NOMO-1 treated with dmso at 0.1 percent for 144 hours (cell line): ENCODE results near the gene APOM.

Experiments
- DNase-seq: peaks from one replicate; lab custom pipeline; 2025; ENCODE audit not compliant: unreplicated experiment; lab: John Stamatoyannopoulos, UW

The APOM gene

DNA sequence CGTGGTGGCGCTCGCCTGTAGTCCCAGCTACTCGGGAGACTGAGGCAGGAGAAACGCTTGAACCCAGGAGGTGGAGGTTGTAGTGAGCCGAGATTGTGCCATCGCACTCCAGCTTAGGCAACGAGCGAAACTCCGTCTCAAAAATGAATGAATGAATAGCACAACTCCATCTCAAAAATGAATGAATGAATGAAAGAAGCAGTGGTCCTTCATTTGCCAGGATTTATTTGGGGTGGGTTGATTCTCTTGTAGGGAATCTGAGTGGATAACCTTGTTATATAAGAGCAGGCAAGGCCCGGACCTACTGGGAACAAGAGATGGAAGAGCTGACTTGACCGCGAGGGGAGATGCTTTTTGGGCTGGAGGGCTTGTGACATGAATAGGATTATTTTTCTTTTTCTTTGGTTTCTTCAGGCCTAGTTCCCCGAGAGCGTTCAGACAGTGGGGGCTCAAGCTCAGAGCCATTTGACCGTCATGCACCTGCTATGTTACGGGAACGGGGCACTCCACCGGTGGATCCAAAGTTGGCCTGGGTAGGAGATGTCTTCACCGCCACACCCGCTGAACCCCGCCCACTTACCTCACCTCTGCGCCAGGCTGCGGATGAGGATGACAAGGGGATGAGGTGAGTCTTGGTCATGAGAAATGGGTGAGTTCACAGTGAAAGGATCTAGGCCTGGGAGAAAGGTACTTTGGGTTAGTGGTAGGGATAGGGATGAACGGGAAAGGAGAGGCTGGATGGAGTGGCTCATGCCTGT lies 25.3 kb upstream of the APOM start:
- no peak for DNase-seq

GRCh38 chr6:31631209-31631608 lies 24.5 kb upstream of the APOM start:
- DNase-seq, result no peak

DNA sequence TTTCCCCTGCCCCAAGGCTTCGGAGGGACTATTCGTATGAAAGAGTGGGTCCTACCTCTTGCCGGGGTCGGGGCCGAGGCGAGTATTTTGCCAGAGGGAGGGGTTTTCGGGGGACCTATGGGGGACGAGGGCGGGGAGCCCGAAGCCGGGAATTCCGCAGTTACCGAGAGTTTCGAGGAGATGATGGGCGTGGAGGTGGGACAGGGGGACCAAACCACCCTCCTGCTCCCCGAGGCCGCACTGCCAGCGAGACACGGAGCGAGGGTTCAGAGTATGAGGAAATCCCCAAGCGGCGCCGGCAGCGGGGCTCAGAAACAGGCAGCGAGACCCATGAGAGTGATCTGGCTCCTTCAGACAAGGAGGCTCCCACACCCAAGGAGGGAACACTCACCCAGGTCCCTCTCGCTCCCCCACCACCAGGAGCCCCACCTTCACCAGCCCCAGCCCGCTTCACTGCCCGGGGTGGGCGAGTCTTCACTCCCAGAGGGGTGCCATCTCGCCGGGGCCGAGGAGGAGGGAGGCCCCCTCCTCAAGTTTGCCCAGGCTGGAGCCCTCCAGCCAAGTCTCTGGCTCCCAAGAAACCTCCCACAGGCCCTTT lies 23.9 kb upstream of the APOM start:
- no peak for DNase-seq

- no peak for DNase-seq
These were observed 23.3 kb upstream of the APOM start for GRCh38 chr6:31632279-31632946.

- no peak for DNase-seq
These were observed 22.2 kb upstream of the APOM start for GRCh38 chr6:31633447-31633846.

GRCh38 chr6:31634131-31634530 lies 21.6 kb upstream of the APOM start:
- DNase-seq, result no peak

GRCh38 chr6:31634969-31635575 lies 20.6 kb upstream of the APOM start:
- DNase-seq, result no peak

DNA sequence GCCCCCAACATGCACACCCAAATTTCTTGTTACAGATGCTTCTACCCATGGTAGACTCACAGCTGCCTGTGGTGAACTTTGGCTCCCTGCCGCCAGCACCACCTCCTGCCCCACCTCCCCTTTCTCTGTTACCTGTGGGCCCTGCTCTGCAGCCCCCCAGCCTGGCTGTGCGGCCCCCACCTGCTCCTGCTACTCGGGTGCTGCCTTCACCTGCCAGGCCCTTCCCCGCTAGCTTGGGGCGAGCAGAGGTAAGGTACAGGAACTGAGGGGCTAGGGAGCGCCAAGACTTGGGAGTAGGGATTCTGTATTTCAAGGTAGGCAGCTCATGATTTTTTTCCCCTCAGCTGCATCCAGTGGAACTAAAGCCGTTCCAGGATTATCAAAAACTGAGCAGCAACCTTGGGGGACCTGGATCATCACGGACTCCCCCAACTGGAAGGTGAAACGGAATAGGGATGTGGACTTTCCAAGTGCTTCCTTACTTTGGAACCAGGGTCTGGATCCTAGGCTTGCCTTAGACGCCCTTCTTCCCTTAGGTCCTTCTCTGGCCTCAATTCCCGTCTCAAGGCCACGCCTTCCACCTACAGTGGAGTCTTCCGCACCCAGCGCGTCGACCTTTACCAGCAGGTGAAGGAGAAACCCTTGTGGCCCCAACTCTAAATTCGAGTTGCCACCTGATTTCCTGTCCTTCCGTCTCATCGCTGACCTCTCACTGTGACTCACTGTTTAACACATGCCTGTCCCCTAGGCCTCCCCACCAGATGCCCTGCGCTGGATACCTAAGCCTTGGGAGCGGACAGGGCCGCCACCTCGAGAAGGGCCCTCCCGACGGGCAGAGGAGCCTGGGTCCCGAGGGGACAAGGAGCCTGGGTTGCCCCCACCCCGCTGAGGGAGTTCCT lies 18.7 kb upstream of the APOM start:
- no peak for DNase-seq

DNA sequence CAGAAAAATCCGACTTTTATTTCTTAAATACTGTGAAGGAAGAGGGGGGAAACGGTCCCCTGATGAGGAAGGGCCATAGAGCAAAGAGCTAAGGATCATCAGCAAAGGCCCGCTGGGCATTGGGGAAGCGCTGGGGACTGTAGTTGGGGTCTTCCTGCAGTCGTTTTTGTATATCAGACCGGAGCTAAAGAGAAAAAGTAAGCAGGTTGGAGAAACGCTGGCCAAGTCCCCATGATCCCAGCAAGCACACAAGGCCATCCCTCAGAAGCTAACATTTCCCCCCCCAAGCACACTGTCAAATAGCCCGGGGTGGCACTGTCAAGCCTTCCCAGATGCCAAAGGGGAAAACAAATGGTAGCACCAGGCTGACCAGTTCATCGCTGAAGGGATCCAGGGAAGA lies 16.7 kb upstream of the APOM start:
- DNase-seq, result no peak

GRCh38 chr6:31639449-31639861 lies 16.2 kb upstream of the APOM start:
- DNase-seq, result no peak

DNA sequence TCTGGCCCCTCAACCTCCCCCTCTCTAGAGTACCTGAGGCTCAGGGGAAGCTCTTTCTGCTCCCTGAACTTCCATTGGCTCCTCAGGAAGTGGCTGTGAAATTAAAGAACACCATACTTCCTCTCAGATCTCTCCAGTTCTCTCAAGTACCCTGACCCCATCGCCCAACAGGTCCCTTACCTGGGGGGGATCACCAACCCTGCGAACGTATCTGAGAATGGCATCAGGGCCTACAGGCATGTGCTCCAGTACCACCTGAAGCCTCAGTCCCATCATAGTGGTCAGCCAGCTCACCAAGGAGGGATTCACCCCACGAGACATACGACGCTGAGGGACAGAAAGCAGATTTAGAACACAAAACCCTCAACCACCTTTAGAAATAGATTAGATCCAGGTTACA lies 15.1 kb upstream of the APOM start:
- no peak for DNase-seq

DNA sequence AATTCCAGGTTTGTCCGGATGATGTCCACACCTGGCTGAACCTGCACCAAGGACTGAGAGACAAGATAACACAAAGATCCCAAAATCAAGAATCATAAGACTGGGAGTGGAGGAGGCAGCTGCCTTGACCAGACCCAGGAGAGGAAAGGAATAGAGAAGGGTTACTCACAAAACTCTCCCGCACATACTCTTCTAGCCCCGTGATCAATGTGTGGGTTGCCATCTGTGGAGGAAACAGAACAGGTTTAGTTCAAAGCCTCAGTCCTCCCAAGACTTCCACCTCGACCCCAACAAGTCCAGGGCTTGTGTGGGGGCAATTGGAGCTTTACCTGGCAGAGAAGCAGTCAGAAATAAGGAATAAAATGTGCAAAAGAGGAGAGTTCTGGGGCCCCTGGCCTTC lies 14.3 kb upstream of the APOM start:
- no peak for DNase-seq

GRCh38 chr6:31642798-31643570 lies 12.7 kb upstream of the APOM start:
- DNase-seq, result no peak

DNA sequence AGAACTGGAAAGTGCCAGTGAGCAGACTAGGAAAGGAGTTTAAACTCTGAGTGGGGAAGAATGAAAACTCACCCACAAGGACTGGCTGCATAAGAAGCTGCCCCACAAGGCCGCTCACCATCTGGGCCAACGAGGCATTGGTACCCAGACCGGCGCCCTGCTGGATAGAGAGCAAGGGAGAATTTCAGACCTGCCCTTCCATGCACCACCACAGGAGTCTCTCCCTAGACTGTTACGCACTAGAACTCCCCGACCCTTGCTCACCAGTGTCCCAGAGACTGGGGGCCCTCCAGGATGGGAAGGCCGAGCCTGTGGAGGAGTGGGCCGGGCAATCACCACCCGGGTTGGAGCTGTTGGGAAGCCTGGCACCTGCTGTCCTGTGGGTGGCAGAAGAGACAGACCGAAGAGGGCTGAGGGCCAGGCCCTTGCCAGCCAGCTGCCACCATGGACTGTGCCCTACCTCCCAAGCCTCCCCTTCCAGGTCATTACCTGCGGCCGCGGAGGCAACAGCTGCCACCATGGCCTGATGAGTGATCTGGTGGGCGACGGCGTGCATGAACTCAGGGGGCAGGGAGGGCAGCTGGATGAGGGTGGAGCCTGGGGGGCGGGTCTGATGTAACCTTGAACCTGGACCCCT lies 11.8 kb upstream of the APOM start:
- no peak for DNase-seq

- no peak for DNase-seq
These were observed 10.4 kb upstream of the APOM start for GRCh38 chr6:31645325-31645724.

GRCh38 chr6:31651602-31652191 lies 4.0 kb upstream of the APOM start:
- peak; percentile 58 for DNase-seq

GRCh38 chr6:31652925-31653724 lies 2.6 kb upstream of the APOM start:
- peak; percentile 94 for DNase-seq

GRCh38 chr6:31654574-31655348 lies 933 bp upstream of the APOM start:
- no peak for DNase-seq
